Nephron (organoid): ENCODE results near the gene BTBD1.

Experiments
- H3K27ac Mint-ChIP-seq, 3 experiments: 2 replicates each; pipeline ENCODE4 v1.8.0; 2020; ENCODE audit warnings: mixed read lengths in 3 of 3, mild to moderate bottlenecking in 2 of 3, moderate library complexity in 1 of 3
- H3K27me3 Mint-ChIP-seq: 2 replicates; pipeline ENCODE4 v1.8.0; 2021; ENCODE audit warnings: low read depth, mild to moderate bottlenecking, moderate library complexity, mixed read lengths
- H3K36me3 Mint-ChIP-seq: 2 replicates; pipeline ENCODE4 v1.8.0; 2020; ENCODE audit warnings: low read depth, mixed read lengths
- H3K4me1 Mint-ChIP-seq: 2 replicates; pipeline ENCODE4 v1.8.0; 2020; ENCODE audit warnings: mixed read lengths
- H3K4me3 Mint-ChIP-seq, 3 experiments: 2 replicates each; pipeline ENCODE4 v1.8.0; 2020; ENCODE audit warnings: mild to moderate bottlenecking in 3 of 3, mixed read lengths in 3 of 3, moderate library complexity in 2 of 3
- H3K9me3 Mint-ChIP-seq: 2 replicates; pipeline ENCODE4 v1.8.0; 2020; ENCODE audit warnings: mixed read lengths
- TF ChIP-seq, protein P1 (sequence below), 3 experiments: fragments of 200-600 bp; sonication (generic); IDR thresholded peaks; one replicate each; pipeline ENCODE4 v1.5.0; 2021; ENCODE audit warnings: antibody characterized with exemption in 3 of 3; ENCODE audit not compliant: unreplicated experiment in 3 of 3

Gene BTBD1

DNA sequence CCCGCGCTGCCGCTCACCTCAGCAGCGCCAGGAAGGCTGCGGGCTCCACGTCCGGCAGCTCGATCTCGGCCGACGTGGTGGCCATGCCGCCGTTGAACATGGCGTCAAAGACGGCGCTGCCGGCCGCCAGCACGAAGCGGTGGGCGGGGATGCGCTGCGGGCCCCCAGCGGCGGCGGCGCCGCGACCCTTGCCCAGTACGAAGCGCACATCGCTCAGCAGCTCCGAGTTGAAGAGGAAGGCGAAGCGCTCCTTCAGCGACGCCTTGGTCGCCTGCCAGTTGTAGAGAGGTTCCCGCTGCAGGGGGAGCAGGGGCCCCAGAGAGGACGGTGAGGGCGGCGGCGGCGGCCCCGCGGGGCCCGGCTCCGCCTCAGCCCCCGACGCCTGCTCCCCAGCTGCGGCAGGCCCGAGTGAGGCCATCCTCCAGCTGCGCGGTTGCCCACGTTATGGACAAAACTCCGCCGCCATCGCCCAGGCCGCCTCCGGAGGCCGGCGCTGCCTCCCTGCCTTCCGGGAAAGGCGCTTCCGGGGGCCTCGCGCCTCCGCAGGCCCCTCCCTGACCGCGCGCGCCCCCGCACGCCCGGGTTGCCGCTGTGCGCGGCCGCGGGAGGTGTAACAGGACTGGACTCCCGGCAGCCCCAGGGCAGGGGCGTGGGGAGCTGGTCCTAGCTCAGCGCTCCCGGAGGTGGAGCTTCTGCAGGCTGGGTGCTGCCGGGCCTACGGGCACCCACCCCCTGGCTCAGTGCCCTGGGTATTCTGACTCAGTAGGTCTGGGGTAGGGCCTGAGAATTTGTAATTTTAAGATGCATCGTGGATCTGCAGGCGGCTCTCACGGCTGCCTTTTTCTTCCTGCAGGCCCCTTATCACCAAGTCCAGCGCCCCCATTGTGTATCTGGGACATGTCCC is at the start of gene BTBD1:
Gene BTBD1 (minus strand): TSS at position 519 of the 904 bp plus-strand sequence. CDS start 101 bp downstream, at position 418.
- H3K36me3 Mint-ChIP-seq: peaks cover 5% of the 10 kb centered on the region
- H3K27me3 Mint-ChIP-seq: no peaks in the 10 kb centered on the region
- H3K4me3 Mint-ChIP-seq: peak within 1 kb of the TSS in 2 of 3 experiments; percentile 83 to 88
- H3K4me1 Mint-ChIP-seq: peaks cover 8% of the 10 kb centered on the region
- H3K27ac Mint-ChIP-seq: peak within 1 kb of the TSS; percentile 90 to 94 (median 92)
- TF ChIP-seq, protein P1, sequence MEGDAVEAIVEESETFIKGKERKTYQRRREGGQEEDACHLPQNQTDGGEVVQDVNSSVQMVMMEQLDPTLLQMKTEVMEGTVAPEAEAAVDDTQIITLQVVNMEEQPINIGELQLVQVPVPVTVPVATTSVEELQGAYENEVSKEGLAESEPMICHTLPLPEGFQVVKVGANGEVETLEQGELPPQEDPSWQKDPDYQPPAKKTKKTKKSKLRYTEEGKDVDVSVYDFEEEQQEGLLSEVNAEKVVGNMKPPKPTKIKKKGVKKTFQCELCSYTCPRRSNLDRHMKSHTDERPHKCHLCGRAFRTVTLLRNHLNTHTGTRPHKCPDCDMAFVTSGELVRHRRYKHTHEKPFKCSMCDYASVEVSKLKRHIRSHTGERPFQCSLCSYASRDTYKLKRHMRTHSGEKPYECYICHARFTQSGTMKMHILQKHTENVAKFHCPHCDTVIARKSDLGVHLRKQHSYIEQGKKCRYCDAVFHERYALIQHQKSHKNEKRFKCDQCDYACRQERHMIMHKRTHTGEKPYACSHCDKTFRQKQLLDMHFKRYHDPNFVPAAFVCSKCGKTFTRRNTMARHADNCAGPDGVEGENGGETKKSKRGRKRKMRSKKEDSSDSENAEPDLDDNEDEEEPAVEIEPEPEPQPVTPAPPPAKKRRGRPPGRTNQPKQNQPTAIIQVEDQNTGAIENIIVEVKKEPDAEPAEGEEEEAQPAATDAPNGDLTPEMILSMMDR (IDR thresholded peaks at IDR 0.05; ENCODE audit: unreplicated experiment in 3 of 3): no peak
- no peaks in the 10 kb centered on the region for H3K9me3 Mint-ChIP-seq

DNA sequence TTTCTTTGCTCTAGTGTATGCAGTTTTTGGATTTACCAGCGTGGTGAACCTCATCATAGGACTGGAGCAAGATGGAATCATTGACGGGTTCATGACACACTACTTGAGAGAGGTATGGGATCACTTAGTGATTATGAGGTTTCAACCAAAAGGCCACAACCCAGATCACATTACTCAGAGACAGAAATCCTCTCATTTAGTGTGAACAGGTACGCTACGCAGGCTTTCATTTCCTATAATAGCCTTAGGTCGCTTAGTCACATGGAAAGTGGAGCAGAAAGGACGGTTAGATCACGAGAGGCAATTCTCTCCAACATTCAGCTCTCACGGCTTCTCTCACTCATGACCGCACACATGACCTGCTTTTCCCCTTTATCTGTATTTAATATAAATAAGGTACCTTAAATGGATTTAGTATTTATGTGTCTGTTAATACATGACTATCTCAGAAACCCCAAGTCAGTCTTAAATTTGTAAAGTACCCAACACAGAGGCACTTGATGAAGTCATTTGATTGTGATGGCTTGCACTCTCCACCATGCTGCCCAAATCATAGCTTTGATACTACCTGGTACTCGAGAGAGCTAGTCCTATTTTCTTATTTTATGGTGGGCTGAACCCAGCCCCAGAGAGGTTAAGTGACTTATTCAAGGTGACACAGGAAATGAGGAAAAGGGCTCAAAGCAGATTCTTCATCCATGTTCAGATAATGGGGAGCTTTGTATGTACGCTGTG is 48.9 kb upstream of the BTBD1 start:
- peaks cover 6% of the 10 kb centered on the region for H3K27me3 Mint-ChIP-seq
- no peak overlapping the region for H3K4me3 Mint-ChIP-seq
- no peaks in the 10 kb centered on the region for H3K9me3 Mint-ChIP-seq
- H3K4me1 Mint-ChIP-seq: no peaks in the 10 kb centered on the region
- no peak overlapping the region for H3K27ac Mint-ChIP-seq
- no peaks in the 10 kb centered on the region for H3K36me3 Mint-ChIP-seq
- TF ChIP-seq, protein P1 (IDR thresholded peaks at IDR 0.05; ENCODE audit: unreplicated experiment in 3 of 3): no peak

DNA sequence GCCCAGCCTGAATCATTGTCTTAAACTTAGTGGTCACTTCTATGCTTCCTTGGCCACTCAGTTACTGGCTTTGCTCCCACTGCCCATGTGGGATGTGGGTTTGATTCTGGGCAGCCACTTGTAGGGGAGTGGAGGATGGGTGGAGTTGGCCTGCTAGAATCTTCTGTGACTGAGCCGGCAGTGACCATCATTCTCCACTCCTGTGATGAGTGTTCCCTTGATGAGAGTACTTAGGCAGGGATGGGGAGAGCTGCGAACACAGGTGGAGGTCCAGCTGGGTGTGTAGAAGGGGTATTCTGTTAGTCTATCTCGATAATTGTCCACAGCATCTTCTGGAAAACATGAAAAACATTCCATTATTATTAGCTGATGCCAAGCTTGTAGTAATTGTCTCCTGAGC is 48.4 kb upstream of the BTBD1 start:
- no peaks in the 10 kb centered on the region for H3K36me3 Mint-ChIP-seq
- TF ChIP-seq, protein P1 (IDR thresholded peaks at IDR 0.05; ENCODE audit: unreplicated experiment in 3 of 3): no peak
- no peak overlapping the region for H3K27ac Mint-ChIP-seq
- peaks cover 9% of the 10 kb centered on the region for H3K27me3 Mint-ChIP-seq
- H3K4me1 Mint-ChIP-seq: no peaks in the 10 kb centered on the region
- no peak overlapping the region for H3K4me3 Mint-ChIP-seq
- no peaks in the 10 kb centered on the region for H3K9me3 Mint-ChIP-seq

DNA sequence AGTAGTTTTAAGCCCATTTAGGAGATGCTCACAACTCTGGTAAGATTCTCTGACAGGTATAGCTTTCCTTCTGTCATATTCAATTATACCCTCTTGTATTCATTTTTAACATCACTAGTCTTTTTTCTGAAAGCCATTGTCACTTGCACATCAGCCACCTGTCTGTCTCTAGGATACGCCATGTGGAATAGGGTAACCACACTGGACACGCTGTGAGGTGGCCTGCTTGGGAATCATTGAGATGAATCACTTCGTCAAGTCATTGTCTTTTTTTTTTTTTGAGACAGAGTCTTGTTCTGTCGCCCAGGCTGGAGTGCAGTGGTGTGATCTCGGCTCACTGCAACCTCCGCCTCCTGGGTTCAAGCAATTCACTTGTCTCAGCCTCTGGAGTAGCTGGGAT is 47.8 kb upstream of the BTBD1 start:
- TF ChIP-seq, protein P1 (IDR thresholded peaks at IDR 0.05; ENCODE audit: unreplicated experiment in 3 of 3): no peak
- Mint-ChIP-seq H3K27me3 (peaks cover 15% of the 10 kb centered on the region), H3K4me1 (no peaks in the 10 kb centered on the region), H3K4me3 (no peak overlapping the region), H3K27ac (no peak overlapping the region), H3K36me3 (no peaks in the 10 kb centered on the region), H3K9me3 (no peaks in the 10 kb centered on the region)

DNA sequence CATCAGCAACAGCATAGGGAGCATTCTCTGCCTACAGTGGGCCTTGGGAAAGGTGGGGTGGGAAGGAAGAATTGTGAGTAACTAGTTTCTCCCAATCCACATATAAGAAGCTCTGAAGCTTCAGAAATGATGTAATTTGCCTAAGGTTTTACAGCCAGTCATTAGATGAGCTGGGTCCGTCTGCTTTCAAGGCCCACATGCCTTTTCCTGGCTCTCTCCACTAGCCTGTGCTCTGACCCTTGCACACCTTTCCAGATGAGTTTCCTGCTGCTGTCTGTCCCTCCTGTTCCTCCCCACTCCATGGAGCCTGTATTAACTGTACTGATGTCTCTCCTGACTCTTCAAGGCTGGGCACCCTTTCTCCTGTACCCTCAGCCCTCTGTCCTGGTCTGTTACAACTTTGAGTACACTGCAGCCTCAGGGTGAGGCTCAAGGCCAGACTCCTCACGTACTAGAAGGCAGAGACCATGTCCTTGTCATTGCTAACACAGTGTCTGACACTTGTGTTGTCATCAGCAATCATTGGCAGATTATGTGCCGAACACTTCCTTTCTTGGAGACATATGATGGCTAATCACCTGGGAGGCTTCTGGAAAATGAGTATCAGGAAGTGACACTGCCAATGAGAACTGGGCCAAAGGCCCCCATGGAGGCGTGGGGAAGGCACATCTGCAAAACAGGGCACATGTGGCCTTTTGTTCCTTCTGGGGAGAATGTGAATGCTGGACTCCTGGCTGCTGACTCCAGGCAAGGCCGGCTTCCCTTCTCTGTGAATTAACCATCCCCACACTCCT is 47.0 kb upstream of the BTBD1 start:
- Mint-ChIP-seq H3K27ac (no peak overlapping the region), H3K9me3 (no peaks in the 10 kb centered on the region), H3K36me3 (no peaks in the 10 kb centered on the region), H3K27me3 (peaks cover 22% of the 10 kb centered on the region), H3K4me3 (no peak overlapping the region), H3K4me1 (peaks cover 3% of the 10 kb centered on the region)
- TF ChIP-seq, protein P1 (IDR thresholded peaks at IDR 0.05; ENCODE audit: unreplicated experiment in 3 of 3): no peak
